Stimulated activated CD8-positive, alpha-beta memory T cell treated with anti-CD3 and anti-CD28 coated beads, Interleukin-12 subunit alpha, Interleukin-12 subunit beta, amount 100 ng/mL, for 4 hours (primary cell): Measurements from ENCODE around the gene SRF.

Source experiments
- DNase-seq: peaks from one replicate; pipeline ENCODE4 v3.0.0-alpha.2; 2020; ENCODE audit warnings: low read depth

SRF gene

GRCh38 chr6:43147691-43148477 is 23.2 kb upstream of the SRF start:
- no peak for DNase-seq

DNA sequence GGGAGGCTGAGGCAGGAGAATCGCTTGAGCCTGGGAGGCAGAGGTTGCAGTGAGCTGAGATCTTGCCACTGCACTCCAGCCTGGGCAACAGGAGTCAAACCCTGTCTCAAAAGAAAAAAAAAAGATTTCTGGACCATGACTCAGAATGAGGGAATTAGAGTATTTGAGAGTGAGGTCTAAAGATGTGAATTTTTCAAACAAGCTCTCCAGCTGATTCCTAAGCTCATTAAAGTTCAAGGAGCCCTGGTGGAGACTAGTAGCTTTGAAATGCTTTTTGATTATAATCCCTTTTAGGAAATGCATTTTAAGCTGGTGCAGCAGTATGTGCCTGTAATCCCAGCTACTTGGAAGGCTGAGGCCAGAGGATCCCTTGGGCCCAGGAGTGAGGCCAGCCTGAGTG is 21.8 kb upstream of the SRF start:
- no peak for DNase-seq

- no peak for DNase-seq
Measured at GRCh38 chr6:43150051-43150751, 20.9 kb upstream of the SRF start.

DNA sequence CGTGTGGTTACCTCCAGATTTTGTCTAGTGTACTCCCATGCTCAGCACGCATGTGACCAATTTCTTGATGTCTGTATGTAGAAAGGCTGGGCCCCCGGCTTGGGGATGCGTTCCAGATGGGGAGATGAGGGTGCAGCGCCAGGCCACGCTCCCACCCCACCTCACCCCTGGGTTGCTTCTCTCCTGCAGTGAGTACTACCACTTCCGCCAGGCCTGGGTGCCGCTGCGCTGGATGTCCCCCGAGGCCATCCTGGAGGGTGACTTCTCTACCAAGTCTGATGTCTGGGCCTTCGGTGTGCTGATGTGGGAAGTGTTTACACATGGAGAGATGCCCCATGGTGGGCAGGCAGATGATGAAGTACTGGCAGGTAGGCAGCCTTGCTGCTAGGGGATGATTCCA is 11.5 kb upstream of the SRF start:
- DNase-seq, result no peak

GRCh38 chr6:43163899-43164298 is 7.2 kb upstream of the SRF start:
- no peak for DNase-seq

DNA sequence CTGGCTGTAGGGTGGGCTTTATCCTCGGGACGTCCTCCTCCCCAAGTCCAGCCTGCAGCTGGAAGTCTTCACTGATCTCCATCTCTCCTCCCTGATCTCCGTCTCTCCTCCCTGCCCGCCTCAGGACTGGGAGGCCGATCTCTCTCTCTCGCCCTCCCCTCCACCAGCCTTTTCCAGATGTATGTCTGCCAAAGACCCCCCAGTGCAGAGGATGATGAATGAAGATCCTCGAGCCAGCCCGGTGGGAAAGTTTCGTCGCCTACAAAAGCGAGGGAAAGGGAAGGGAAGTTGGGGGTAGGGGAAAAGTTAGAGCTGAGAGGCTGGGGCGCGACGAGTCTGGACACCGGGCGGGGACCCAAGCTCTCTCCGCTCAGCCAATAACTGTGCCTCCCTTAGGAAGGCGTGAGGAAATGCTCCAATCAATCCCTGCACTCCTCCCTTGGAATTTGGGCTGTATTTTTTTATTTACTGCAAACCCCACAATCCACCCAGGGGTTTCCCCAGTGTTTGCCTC is 595 bp upstream of the SRF start:
- no peak for DNase-seq

DNA sequence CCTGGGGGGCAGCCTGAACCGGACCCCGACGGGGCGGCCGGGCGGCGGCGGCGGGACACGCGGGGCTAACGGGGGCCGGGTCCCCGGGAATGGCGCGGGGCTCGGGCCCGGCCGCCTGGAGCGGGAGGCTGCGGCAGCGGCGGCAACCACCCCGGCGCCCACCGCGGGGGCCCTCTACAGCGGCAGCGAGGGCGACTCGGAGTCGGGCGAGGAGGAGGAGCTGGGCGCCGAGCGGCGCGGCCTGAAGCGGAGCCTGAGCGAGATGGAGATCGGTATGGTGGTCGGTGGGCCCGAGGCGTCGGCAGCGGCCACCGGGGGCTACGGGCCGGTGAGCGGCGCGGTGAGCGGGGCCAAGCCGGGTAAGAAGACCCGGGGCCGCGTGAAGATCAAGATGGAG is 636 bp downstream of the SRF start:
- no peak for DNase-seq

DNA sequence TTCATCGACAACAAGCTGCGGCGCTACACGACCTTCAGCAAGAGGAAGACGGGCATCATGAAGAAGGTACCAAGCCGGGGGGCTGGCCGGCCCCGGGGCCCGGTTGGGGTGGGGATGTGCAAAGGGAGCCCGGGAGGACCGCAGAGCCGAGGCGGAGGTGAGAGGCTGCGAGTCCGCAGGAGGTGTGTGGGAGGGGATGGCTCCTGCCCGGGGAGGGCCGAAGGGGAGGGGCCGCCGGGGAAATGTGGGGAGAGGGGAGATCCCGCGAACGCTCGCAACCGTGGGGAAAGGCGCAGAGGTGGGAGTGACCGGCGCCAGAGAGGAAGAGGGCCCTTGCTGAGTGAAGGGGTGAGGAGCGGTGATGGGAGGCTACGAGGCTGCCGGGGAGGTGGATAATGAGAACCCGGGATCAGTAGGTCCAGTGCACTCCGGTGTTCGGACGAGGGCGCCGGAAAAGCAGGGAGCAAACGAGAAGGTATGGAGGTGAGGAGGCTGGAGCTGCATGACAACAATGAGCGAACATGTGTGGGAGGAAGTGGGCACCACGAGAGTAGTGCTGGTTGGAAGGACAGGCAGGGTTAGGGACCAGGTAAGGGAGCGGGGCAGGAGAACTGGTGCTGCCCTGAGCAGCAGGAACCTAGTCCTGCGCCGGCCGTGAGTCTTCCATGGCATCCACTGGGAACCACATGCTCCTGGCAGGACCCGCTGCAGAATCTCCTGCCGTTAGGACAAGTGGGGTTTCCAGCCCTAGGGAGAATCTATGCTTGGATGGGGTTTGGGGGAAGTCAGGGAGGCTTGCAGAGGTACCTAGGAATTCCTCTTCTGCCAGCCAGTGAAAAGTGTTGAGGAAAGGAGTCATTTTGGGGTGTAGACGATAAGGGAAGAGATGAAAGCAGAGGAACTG is 1.3 kb downstream of the SRF start:
- DNase-seq, result peak; percentile 29

DNA sequence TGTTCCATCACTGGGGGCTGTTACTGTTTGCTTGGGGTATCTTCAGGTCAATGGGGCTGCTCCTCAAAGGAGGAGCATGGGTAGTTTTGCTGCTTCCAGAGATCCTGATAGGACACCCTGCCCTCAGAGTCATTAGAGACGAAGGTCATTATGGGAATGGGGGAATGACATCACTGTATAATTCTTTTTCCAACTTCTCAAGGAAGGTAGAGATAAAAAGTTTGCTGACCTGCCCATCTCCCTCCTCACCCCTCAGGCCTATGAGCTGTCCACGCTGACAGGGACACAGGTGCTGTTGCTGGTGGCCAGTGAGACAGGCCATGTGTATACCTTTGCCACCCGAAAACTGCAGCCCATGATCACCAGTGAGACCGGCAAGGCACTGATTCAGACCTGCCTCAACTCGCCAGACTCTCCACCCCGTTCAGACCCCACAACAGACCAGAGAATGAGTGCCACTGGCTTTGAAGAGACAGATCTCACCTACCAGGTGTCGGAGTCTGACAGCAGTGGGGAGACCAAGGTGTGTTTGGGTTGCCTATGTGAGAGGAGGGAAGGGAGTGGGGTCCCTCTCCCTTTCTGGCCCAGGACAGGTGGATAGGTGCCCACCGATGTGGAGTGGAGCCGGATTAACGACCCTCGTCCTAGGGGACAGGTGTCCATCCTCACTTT is 2.7 kb downstream of the SRF start:
- DNase-seq, result no peak

DNA sequence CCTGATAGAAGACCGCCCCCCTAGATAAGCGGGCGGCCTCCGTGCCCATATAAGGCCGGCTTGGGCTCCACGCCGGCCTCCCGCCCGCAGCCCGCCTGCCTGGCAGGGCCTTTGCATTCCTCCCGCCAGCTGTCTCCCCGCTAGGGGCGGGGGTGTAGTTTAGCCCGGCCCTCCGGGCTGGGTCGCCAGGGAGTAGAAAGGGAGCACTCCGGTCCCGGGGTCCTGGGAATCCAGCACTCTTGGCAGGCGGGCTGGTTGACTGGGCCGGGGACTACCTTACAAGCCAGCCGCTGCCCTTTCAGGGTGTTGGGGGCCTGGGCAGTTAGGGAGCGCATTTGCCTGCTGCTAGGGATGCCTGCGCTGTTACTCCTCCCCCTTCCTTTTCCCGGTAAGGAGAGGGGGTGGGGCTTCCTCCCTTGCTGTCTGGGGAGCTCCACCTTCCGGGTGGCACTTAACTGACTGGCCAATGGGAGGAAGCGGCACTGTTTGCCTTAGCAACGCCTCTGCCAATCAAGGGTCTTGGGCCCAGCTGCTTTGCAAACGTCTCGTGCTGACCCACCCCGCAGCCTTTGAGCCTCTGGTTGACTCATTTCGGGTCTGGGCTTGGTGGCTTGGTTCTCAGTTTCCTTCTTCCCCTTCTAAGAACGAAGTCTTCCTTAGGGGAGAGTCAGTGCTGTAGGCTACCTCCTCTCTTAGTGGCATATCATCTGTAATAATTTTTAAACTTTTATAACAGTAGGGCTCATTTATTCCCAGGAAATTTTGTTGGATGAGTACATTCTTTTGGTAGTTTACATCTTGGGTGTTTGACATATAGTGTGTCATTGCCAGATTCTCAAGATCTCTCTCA is 3.4 kb downstream of the SRF start:
- peak; percentile 88 for DNase-seq

- no peak for DNase-seq
Measured at GRCh38 chr6:43175676-43176422, 4.8 kb downstream of the SRF start.

GRCh38 chr6:43176423-43176786 is 5.3 kb downstream of the SRF start:
- no peak for DNase-seq

DNA sequence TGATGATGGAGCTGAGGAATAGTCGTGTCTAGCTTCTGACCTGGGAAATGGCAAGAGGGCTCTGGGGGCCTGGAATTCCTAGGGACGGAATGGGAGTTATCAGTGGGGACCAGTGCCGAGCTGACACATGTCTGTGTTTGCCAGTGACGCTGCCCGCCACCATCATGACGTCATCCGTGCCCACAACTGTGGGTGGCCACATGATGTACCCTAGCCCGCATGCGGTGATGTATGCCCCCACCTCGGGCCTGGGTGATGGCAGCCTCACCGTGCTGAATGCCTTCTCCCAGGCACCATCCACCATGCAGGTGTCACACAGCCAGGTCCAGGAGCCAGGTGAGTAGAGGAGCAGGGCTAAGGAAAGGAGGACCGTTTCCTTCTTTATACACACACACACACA is 7.1 kb downstream of the SRF start:
- no peak for DNase-seq

- DNase-seq, result no peak
Measured at GRCh38 chr6:43178951-43179830, 8.1 kb downstream of the SRF start.

DNA sequence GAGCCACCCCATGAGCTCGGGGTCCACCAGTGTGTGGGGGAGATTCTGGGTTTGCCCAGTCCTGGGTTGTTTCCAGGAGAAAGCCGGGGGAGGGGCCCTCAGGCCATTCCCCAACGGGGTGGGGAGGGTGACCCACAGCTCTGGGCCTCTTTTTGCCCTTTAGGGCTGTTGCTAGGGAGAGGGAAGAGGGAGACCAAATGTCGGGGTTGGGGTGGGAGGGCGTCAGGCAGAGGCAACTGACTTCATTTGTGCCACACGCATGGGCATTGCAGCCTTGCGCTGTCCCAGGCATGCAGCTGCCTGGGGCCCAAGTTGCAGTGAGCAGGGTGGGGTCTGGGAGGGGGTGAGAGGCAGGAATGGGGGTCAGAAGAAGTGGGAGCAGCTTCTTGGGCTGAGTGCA is 9.0 kb downstream of the SRF start:
- DNase-seq, result no peak

GRCh38 chr6:43180985-43181384 is 9.9 kb downstream of the SRF start:
- no peak for DNase-seq

DNA sequence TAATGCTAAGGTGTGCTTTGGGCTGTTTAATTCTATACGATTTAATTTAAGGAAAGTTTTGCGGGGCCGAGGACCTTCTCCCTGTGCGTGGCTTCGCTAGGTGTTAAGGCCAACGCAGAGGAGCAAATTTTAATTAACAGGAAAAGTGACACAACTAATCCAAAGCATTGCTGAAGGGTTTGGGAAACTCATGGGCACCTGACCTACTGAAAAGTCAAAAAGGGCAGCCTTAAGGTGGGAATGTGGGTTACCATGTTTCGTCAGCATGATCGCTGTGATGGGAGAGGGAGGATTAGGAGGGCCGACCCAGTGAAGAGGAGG is 10.5 kb downstream of the SRF start:
- DNase-seq, result no peak

DNA sequence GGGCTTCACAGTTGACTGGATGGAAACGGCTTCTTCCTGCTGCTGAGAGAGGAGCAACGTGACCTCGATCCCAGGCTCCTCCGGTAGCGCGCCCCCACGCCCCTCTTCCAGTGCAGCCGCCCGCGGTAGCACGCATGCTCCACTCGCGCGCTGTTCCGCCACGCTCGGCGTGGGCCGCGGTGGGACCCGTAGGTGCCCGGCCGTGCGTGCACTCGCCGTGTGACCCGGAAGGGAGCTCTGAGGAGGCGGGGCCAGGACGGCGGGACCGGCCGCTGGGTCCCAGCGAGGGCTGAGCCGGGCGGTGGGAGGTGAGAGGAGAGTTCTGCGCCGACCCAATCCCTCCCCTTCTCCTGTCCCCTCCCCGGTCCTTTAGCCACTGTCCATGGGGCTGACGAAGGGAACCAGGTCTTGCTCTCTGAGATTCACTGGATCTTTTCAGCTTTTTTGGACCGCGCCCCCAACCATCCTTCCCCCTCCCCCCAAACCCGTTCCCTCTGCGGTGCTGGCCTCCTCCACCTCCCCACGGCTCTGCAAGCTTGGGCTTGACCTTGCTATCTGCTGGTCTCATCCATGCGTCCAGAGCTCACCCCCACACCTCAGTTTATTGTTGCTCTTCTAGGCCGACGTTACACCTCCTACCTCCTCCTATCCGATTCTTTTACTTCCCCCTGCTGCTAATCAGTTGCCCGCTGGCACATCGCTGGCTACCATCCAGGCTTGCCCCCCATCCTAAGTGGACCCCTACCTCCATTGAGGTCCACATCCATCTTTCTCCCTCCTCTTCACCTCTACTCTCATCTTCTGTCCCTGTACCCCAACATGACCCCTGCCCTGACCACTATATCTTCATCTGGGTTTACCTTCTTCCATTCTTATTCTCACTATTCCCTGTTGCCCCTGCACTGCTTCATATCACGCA is 11.1 kb downstream of the SRF start, which contains the start of gene CUL9:
CUL9 (plus strand) TSS at position 255 of the 919 bp plus-strand sequence. CDS start 2,115 bp downstream, outside the sequence.
- peak; percentile 65 for DNase-seq
